NCI-H524 (cell line): ENCODE measurements around the gene TMEM184C.

Experiments
- DNase-seq, 2 experiments: peaks; one replicate each; lab custom pipeline; 2025; lab: John Stamatoyannopoulos, UW

The TMEM184C gene

DNA sequence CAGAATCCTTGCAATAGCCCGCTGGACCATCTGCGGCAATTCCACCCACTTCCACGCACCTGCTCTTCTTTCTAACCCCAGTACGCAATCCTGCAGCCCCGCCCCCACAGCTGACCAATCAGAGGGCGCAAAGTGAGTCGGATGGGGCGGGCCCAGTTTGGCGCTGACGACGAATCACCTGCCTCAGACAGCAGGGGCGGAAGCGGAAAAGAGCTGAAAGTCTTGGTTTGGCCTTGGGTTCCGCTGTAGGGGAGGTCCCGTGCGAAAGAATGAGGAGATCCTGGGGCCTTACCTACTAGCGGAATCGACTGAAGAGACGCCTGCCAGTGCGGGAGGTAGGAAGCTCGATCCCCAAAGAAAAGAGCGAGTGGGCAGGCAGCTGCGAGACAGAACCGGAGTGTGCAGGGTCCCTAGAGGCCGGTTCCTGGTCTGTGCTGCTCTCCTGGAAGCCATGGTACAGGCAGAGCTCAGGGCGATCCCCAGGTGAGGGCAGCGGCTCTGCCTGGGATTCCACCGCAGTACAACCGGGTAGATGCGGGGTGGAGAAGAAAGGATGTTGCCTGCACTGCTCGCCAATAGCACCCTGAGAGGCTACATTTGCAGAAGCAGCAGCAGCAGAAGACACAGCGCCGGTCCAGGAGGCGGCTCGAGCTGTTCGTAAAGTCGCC lies at the start of gene TMEM184C:
Gene TMEM184C, plus strand, starts transcription at position 225 of the 668 bp plus-strand sequence. CDS start 560 bp downstream, outside the sequence.
- peak; percentile 86 to 90 for DNase-seq

DNA sequence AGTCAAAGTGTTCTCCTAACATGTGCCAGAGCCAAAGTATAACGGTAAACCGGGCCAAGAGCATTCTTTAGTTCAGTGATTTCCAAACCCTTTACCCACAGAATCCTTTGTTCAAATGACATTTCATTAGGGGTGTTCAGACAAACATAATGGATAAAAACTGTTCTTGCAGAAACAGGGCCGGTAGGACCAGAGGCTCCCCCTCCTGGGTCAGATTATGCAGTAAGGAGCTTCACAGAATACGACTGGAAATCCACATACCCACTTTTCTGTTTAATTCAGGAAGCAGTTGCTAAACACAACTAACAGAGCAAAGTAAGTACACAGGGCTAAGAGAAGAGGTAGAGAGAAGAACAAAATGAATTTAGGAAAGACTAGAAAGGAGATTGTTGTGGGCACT lies 46.6 kb upstream of the TMEM184C start:
- no peak for DNase-seq

GRCh38 chr4:147571036-147571770 lies 46.0 kb upstream of the TMEM184C start:
- DNase-seq = no peak

GRCh38 chr4:147576084-147576483 lies 41.1 kb upstream of the TMEM184C start:
- no peak for DNase-seq

DNA sequence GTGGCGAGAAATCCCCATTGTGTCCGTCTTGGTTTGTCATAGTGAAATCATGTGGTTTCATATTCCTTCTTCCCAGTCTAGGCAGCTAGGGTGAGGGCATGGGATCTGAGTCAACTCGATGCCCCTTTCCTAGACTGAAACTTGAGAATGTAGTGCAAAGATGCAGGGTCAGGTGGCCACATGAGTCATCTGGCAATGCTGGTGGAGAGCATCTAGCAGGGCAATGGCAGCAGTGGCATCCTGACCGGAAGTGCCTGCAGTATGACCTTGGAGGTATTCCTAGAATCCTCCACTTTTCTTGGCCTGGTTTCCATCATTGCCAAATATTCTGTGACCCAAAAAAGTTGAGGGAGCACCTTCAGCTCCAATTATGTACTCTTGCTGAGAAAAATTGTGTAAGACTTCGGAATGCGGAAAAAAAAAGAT lies 39.1 kb upstream of the TMEM184C start:
- DNase-seq = no peak

DNA sequence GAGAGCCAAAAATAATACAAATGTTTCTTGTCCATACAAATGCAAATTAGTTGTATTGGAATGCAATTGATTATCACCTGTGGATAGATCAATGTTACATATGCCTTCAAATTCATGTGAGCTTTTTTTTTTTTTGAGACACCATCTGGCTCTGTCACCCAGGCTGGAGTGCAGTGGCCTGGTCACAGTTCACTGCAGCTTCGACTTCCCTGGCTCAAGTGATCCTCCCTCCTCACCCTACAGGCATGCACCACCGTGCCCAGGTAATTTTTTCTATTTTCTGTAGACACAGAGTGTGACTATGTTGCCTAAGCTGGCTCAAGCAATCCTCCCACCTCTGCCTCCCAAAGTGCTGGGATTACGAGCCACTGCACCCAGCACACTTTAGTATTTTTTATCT lies 38.6 kb upstream of the TMEM184C start:
- DNase-seq = no peak

- DNase-seq = no peak
Observed at GRCh38 chr4:147580396-147580795, 36.8 kb upstream of the TMEM184C start.

DNA sequence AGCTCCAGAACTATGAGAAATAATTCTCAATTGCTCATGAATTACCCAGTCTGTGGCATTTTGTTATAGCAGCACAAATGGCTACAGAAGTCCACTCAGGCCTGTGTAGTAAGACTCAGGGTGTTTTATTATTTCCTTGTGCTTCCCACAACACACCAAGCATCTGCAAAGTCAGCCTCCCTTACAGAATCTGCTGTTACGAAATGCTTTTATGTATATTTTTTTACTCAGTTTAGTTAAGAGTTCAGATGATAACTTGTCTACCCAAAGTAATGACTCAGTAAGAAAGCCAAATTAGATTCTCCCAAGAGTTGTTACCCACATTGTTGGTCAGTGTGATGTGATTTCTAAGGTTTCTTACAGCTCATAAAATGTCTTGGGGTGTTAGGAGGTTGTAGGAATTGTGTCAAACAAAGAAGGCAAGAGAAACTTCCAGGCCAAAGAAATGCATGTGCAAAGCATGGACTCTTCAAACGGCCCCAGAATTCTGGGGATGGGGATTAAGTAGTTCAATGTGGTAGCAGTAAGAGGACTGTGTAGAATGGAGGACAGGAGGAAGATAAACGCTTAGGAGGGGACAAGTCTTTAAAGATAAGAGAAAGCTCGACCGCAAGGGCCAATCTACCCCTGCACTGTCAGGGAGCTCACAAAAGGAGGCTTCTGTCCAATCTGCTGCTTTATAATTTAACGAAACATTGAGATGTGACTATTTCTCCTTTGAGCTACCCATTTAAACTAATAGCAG lies 35.4 kb upstream of the TMEM184C start:
- DNase-seq = no peak

- no peak for DNase-seq
Observed at GRCh38 chr4:147582386-147583060, 34.7 kb upstream of the TMEM184C start.

GRCh38 chr4:147583876-147584275 lies 33.3 kb upstream of the TMEM184C start:
- no peak for DNase-seq

DNA sequence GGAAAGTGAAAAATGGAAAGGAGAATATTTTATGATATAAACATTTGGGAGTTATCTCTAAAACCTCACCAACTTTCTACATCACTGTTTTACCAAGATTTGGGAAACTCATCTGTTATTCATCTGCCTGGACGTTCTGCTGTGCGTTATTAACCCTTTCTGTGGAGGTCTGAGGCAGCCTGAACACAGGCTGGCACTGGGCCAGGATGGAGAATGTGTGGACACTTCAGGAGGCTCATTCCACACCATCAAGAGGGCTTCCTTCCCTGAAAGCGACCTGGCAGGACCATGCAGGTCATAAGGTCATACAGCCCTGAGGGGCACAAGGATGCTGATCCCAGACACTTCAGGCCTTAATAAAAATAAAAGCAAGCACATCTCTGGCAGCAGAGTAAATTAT lies 31.2 kb upstream of the TMEM184C start:
- no peak for DNase-seq

DNA sequence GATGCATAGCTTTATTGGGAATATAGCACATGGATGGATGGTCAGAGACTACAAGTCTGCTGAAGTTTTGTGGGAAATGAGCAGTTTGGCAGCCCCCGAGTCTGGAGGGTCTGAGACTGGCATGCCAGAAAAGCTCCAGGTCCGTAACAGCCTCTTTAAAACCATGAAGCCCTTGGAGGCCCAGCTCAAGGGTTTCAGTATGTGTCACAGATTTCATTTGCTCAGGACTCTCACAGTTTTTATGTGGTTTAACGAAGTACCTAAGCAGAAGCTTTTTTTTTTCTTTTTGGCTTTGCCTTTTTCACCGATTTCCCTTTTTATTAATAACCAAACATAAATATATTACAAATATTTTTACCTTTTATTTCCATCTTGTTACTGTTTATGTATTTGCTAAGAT lies 30.6 kb upstream of the TMEM184C start:
- no peak for DNase-seq

- no peak for DNase-seq
Observed at GRCh38 chr4:147587041-147587440, 30.2 kb upstream of the TMEM184C start.

DNA sequence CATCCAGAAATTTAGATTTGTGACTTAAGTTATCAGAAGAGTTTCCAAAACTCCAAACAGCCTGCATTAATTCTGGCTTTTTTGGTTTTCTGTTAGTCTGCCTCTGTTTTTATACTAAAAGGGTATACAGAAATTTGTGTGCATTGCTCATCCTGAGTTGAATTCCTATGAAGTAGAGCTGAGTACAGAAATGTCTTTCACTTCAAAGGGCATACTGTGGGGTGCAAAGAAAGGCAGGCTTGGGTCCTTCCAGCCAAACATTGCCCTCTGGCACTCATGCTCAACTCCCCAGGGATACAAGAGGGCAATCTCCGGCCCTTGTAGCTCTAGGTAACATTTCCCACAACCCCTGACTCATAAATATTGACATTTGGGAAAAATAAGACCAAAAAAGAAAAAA lies 27.6 kb upstream of the TMEM184C start:
- DNase-seq = no peak

GRCh38 chr4:147590249-147590920 lies 26.8 kb upstream of the TMEM184C start:
- DNase-seq = peak; percentile 1 to 32

GRCh38 chr4:147591106-147591505 lies 26.1 kb upstream of the TMEM184C start:
- DNase-seq = no peak

DNA sequence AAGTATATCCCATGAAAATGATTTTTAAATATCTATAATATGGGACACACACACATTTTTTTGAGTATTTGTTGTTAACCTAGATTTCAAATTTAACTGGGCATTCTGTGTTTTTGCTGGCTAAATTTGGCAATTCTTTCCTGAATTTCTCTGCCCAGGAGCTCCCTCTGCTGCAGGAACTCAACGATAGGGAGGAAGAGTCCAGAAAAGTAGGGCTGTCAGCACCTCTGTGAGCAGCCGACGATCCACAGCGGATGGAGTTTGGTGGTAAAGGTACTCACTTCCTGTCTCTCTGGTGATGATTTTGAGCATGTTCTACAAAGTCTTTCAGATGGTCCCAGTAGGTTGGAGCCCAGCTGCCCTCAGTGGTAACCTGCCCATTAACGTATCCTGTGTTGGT lies 23.1 kb upstream of the TMEM184C start:
- no peak for DNase-seq

- DNase-seq = no peak
Observed at GRCh38 chr4:147594578-147594977, 22.6 kb upstream of the TMEM184C start.

GRCh38 chr4:147596377-147596776 lies 20.8 kb upstream of the TMEM184C start:
- DNase-seq = peak in 1 of 2 experiments; percentile 0

DNA sequence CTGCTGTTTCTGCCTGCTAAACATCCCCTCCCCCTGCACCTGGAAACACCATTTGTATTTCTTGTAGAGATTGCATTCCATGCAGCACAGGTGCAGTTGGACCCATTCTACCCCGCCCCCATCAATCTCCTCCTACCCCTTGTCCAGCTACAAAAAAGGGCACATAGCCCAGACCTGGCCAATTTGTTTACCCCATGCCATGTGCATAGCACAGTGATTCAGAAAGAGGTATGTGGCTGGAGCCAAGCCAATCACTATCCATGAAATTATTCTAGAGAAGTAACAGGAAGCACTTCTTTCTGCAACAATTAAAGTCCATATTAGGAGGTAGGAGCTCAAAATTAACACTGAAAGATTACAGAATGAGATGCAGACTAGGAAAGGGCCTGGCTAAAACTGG lies 20.2 kb upstream of the TMEM184C start:
- no peak for DNase-seq

DNA sequence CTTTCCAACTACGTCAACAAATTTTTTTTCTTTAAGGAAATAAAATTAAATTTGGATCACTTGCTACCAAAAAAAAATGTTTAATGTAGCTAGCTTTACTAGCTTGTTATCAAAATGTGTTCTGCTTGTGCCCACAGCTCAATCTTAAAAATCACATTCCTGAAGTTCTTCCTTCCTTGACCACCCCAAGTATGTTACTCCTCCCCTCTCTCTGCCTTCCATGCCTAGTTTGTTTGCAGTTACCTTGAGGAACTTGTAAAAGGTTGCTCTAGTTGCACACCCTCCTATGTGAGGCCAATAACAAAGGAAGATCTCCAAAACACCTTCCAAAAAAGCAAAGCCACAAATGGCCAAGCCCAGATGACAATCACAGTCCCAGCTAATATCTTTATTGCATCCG lies 19.6 kb upstream of the TMEM184C start:
- DNase-seq = no peak

DNA sequence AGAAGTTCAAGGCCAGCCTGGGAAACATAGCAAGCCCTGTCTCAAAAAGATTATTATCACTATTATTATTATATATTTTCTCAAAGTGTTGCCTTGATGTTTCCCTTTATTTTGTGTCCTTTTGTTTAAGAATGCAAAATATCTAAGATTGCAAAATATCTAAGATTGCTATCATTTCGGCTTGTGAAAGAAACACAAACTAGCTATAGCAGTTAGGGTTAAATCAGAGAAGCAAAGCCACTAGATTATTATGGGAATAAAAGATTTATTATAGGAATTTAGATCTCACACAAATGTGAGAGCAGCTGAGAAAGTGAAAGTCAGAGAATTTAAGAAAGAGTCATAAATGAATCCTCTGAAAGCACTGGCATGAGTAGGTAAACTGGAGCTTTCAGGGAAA lies 18.0 kb upstream of the TMEM184C start:
- DNase-seq = no peak
